HG03064 (cell line): ENCODE measurements around the gene SLC22A3.
A peak's percentile ranks its signal among the peaks of the same experiment; 100 is the strongest.

Source experiments
- ATAC-seq: cut with Tn5 transposase; IDR thresholded peaks from one replicate; pipeline ENCODE4 v1.9.1; 2021; ENCODE audit warnings: low read depth; ENCODE audit not compliant: unreplicated experiment

SLC22A3 gene

GRCh38 chr6:160398674-160399271 is 50.6 kb downstream of the SLC22A3 start:
- peak; percentile 98 for ATAC-seq

- no peak for ATAC-seq
Observed at GRCh38 chr6:160400446-160400845, 52.3 kb downstream of the SLC22A3 start.

GRCh38 chr6:160408528-160408927 is 60.4 kb downstream of the SLC22A3 start:
- ATAC-seq = no peak

GRCh38 chr6:160412993-160413392 is 64.8 kb downstream of the SLC22A3 start:
- ATAC-seq = no peak

- ATAC-seq = no peak
Observed at GRCh38 chr6:160417146-160417545, 69.0 kb downstream of the SLC22A3 start.

- ATAC-seq = no peak
Observed at GRCh38 chr6:160417550-160417949, 69.4 kb downstream of the SLC22A3 start.

GRCh38 chr6:160418370-160418769 is 70.2 kb downstream of the SLC22A3 start:
- ATAC-seq = no peak

GRCh38 chr6:160419488-160419887 is 71.3 kb downstream of the SLC22A3 start:
- no peak for ATAC-seq

- no peak for ATAC-seq
Observed at GRCh38 chr6:160420253-160420968, 72.2 kb downstream of the SLC22A3 start.

GRCh38 chr6:160420969-160421556 is 72.9 kb downstream of the SLC22A3 start:
- ATAC-seq = no peak

GRCh38 chr6:160421854-160422253 is 73.7 kb downstream of the SLC22A3 start:
- ATAC-seq = no peak

GRCh38 chr6:160424256-160424655 is 76.1 kb downstream of the SLC22A3 start:
- ATAC-seq = no peak

GRCh38 chr6:160426136-160426535 is 78.0 kb downstream of the SLC22A3 start:
- no peak for ATAC-seq

- ATAC-seq = no peak
Observed at GRCh38 chr6:160427312-160428068, 79.3 kb downstream of the SLC22A3 start.

- ATAC-seq = no peak
Observed at GRCh38 chr6:160428069-160428430, 79.9 kb downstream of the SLC22A3 start.

GRCh38 chr6:160428818-160429619 is 80.8 kb downstream of the SLC22A3 start:
- no peak for ATAC-seq

GRCh38 chr6:160429620-160429895 is 81.4 kb downstream of the SLC22A3 start:
- no peak for ATAC-seq

GRCh38 chr6:160430203-160430602 is 82.0 kb downstream of the SLC22A3 start:
- ATAC-seq = no peak

GRCh38 chr6:160430751-160431150 is 82.6 kb downstream of the SLC22A3 start:
- ATAC-seq = no peak

- ATAC-seq = no peak
Observed at GRCh38 chr6:160431226-160431625, 83.0 kb downstream of the SLC22A3 start.
